Neural cell (in vitro differentiated cells): Measurements from ENCODE around the gene RMDN2. TPM values are rescaled to one million over a fixed set of nuclear protein-coding genes. Genes with fewer than 3 reads are reported as not detected.

Experiments
- H2AFZ ChIP-seq: fragments of 200-600, 300-800 bp; sonication (generic), shearing (Covaris generic); 2 replicates; pipeline ENCODE4 v1.6.0; 2014; ENCODE audit warnings: low read depth, mild to moderate bottlenecking, antibody characterized with exemption, low read length, moderate library complexity
- H3F3A ChIP-seq: fragments of 200-600 bp; shearing (Covaris generic); 2 replicates; pipeline ENCODE4 v1.6.1; 2016; ENCODE audit warnings: mild to moderate bottlenecking, moderate library complexity, mixed read lengths, antibody characterized with exemption, low read length; ENCODE audit not compliant: insufficient read depth, poor library complexity, severe bottlenecking
- H3K27ac ChIP-seq: fragments of 200-600, 300-800 bp; sonication (generic), shearing (Covaris generic); 2 replicates; pipeline ENCODE4 v1.5.1; 2014; ENCODE audit warnings: mild to moderate bottlenecking, low read length, moderate library complexity
- H3K27me3 ChIP-seq: fragments of 300-800, 200-600 bp; sonication (generic), shearing (Covaris generic); 2 replicates; pipeline ENCODE4 v1.6.0; 2014; ENCODE audit warnings: mild to moderate bottlenecking, low read depth, low read length, moderate library complexity; ENCODE audit not compliant: insufficient read depth
- H3K36me3 ChIP-seq: fragments of 300-800, 200-600 bp; sonication (generic), shearing (Covaris generic); 2 replicates; pipeline ENCODE4 v1.5.1; 2014; ENCODE audit warnings: mild to moderate bottlenecking, antibody characterized with exemption, low read length, moderate library complexity; ENCODE audit not compliant: insufficient read depth
- H3K4me2 ChIP-seq: fragments of 300-800, 200-600 bp; sonication (generic), shearing (Covaris generic); 2 replicates; pipeline ENCODE4 v1.6.0; 2014; ENCODE audit warnings: mild to moderate bottlenecking, low read length
- H3K4me3 ChIP-seq: fragments of 300-800, 200-600 bp; sonication (generic), shearing (Covaris generic); 2 replicates; pipeline ENCODE4 v1.5.1; 2014; ENCODE audit warnings: mild to moderate bottlenecking, low read length, moderate library complexity
- H3K79me2 ChIP-seq: fragments of 200-600 bp; shearing (Covaris generic); replicated peaks from 2 replicates; pipeline ENCODE4 v1.6.0; 2014; ENCODE audit warnings: mild to moderate bottlenecking, low read length, moderate library complexity; ENCODE audit not compliant: insufficient read depth
- H3K9ac ChIP-seq: fragments of 300-800, 200-600 bp; sonication (generic), shearing (Covaris generic); 2 replicates; pipeline ENCODE4 v1.6.1; 2016; ENCODE audit warnings: mild to moderate bottlenecking, low read length, mixed read lengths
- H3K9me2 ChIP-seq: fragments of 200-600 bp; shearing (Covaris generic); 2 replicates; pipeline ENCODE4 v1.6.1; 2016; ENCODE audit warnings: mild to moderate bottlenecking, low read length, mixed read lengths; ENCODE audit not compliant: insufficient read depth
- H3K9me3 ChIP-seq: fragments of 200-600, 300-800 bp; sonication (generic), shearing (Covaris generic); 2 replicates; pipeline ENCODE4 v1.6.1; 2016; ENCODE audit warnings: mild to moderate bottlenecking, mixed run types, low read length, moderate library complexity, mixed read lengths
- H4K20me1 ChIP-seq: fragments of 200-600 bp; shearing (Covaris generic); 2 replicates; pipeline ENCODE4 v1.6.1; 2016; ENCODE audit warnings: mild to moderate bottlenecking, mixed run types; ENCODE audit not compliant: insufficient read depth
- EP300 ChIP-seq: fragments of 450-650 bp; conservative IDR thresholded peaks from 2 replicates; pipeline ENCODE4 v1.6.1; 2014; ENCODE audit warnings: antibody characterized with exemption, mild to moderate bottlenecking, moderate library complexity; ENCODE audit not compliant: poor library complexity, severe bottlenecking
- EZH2 ChIP-seq: fragments of 200-600, 300-800 bp; shearing (Covaris generic), sonication (generic); IDR thresholded peaks from 2 replicates; pipeline ENCODE4 v1.6.1; 2014; ENCODE audit warnings: antibody characterized with exemption, low read length, borderline replicate concordance, mild to moderate bottlenecking; ENCODE audit not compliant: insufficient read depth, poor library complexity, severe bottlenecking
- MXI1 ChIP-seq: fragments of 450-650 bp; conservative IDR thresholded peaks from 2 replicates; pipeline ENCODE4 v1.6.1; 2014; ENCODE audit warnings: antibody characterized with exemption, mild to moderate bottlenecking; ENCODE audit not compliant: poor library complexity, severe bottlenecking
- POLR2AphosphoS5 ChIP-seq: IDR thresholded peaks from 2 replicates; pipeline ENCODE4 v1.6.1; 2012
- RAD21 ChIP-seq: fragments of 450-650 bp; conservative IDR thresholded peaks from 2 replicates; pipeline ENCODE4 v1.6.1; 2014; ENCODE audit warnings: antibody characterized with exemption, mild to moderate bottlenecking, moderate library complexity
- SMC3 ChIP-seq: fragments of 450-650 bp; conservative IDR thresholded peaks from 2 replicates; pipeline ENCODE4 v1.6.1; 2014; ENCODE audit warnings: antibody characterized with exemption, mild to moderate bottlenecking, moderate library complexity; ENCODE audit not compliant: poor library complexity
- TAF1 ChIP-seq: IDR thresholded peaks from 2 replicates; pipeline ENCODE4 v1.6.1; 2012; ENCODE audit warnings: low read depth
- polyA plus RNA-seq: library from polyadenylated mRNA; depleted of rRNA; stranded (reverse); fragments of >200 nt; gene quantifications from 2 replicates; pipeline ENCODE4 v1.2.3, GENCODE V29; 2014
- TF ChIP-seq, protein P1 (sequence below): fragments of 450-650 bp; IDR thresholded peaks from 2 replicates; pipeline ENCODE4 v1.5.1; 2014; ENCODE audit warnings: antibody characterized with exemption, mild to moderate bottlenecking, moderate library complexity; ENCODE audit not compliant: poor library complexity, severe bottlenecking
- TF ChIP-seq, protein P2 (sequence below): IDR thresholded peaks from 2 replicates; pipeline ENCODE4 v1.6.1; 2012; ENCODE audit warnings: borderline replicate concordance

The RMDN2 gene
- polyA plus RNA-seq, 1 donor from 2014 or later: 5.5 TPM

DNA sequence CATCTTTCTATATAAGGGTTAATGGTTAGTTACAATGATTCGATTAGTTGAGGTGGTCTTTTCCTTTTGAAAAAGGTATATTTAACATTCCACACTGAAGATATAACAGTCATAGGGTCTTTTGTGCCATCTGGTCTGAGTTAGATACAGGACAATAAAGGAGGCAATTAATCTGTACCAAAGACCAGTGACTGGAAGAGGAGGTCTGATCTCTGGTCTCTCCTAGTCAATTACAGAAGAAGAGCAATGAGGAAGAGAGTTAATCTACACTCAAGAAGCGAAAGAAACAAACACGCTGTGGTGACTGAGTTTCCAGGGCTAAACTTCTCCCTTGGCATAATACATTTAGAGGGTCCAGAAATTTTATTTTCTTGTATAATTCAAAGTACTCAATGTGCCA, 20.7 kb upstream of the RMDN2 start:
- H3K9me2 ChIP-seq: no peaks in the 10 kb centered on the region
- no peaks in the 10 kb centered on the region for H4K20me1 ChIP-seq
- no peaks in the 10 kb centered on the region for H3K79me2 ChIP-seq
- H3K27ac ChIP-seq: no peak overlapping the region
- no peak overlapping the region for H3K4me3 ChIP-seq
- H3K4me2 ChIP-seq: no peak overlapping the region
- no peaks in the 10 kb centered on the region for H3K27me3 ChIP-seq
- TF ChIP-seq RAD21: no peak
- H3K9ac ChIP-seq: no peak overlapping the region
- H3K36me3 ChIP-seq: no peaks in the 10 kb centered on the region
- H3F3A ChIP-seq: no peaks in the 10 kb centered on the region
- no peaks in the 10 kb centered on the region for H3K9me3 ChIP-seq
- no peak overlapping the region for H2AFZ ChIP-seq

DNA sequence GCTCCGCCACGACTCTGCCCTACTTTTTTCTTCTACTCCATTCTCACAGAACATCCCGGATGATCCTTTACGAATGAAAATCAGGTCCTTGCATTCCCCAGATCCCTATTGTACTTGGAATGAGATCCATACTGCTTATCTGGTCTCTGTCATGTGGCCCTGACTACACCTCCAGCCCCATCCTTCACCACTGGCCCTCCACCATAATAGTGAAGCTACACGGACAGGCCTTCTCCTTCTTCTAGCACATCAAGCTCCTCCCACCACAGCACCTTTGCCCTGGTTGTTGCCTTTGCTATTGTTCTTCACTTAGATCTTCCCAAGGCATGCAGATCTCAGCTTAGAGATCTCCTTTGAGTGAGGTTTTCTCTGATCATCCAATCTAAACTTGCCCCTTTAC, 20.1 kb upstream of the RMDN2 start:
- TF ChIP-seq, protein P1, sequence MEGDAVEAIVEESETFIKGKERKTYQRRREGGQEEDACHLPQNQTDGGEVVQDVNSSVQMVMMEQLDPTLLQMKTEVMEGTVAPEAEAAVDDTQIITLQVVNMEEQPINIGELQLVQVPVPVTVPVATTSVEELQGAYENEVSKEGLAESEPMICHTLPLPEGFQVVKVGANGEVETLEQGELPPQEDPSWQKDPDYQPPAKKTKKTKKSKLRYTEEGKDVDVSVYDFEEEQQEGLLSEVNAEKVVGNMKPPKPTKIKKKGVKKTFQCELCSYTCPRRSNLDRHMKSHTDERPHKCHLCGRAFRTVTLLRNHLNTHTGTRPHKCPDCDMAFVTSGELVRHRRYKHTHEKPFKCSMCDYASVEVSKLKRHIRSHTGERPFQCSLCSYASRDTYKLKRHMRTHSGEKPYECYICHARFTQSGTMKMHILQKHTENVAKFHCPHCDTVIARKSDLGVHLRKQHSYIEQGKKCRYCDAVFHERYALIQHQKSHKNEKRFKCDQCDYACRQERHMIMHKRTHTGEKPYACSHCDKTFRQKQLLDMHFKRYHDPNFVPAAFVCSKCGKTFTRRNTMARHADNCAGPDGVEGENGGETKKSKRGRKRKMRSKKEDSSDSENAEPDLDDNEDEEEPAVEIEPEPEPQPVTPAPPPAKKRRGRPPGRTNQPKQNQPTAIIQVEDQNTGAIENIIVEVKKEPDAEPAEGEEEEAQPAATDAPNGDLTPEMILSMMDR: no peak
- TF ChIP-seq, protein P2, sequence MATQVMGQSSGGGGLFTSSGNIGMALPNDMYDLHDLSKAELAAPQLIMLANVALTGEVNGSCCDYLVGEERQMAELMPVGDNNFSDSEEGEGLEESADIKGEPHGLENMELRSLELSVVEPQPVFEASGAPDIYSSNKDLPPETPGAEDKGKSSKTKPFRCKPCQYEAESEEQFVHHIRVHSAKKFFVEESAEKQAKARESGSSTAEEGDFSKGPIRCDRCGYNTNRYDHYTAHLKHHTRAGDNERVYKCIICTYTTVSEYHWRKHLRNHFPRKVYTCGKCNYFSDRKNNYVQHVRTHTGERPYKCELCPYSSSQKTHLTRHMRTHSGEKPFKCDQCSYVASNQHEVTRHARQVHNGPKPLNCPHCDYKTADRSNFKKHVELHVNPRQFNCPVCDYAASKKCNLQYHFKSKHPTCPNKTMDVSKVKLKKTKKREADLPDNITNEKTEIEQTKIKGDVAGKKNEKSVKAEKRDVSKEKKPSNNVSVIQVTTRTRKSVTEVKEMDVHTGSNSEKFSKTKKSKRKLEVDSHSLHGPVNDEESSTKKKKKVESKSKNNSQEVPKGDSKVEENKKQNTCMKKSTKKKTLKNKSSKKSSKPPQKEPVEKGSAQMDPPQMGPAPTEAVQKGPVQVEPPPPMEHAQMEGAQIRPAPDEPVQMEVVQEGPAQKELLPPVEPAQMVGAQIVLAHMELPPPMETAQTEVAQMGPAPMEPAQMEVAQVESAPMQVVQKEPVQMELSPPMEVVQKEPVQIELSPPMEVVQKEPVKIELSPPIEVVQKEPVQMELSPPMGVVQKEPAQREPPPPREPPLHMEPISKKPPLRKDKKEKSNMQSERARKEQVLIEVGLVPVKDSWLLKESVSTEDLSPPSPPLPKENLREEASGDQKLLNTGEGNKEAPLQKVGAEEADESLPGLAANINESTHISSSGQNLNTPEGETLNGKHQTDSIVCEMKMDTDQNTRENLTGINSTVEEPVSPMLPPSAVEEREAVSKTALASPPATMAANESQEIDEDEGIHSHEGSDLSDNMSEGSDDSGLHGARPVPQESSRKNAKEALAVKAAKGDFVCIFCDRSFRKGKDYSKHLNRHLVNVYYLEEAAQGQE: no peak
- TF ChIP-seq TAF1 (no peak), EZH2 (no peak), MXI1 (no peak), RAD21 (no peak), SMC3 (no peak), EP300 (no peak), POLR2AphosphoS5 (no peak)
- H3K4me2 ChIP-seq: no peak overlapping the region
- H3K9me2 ChIP-seq: no peaks in the 10 kb centered on the region
- H3K36me3 ChIP-seq: no peaks in the 10 kb centered on the region
- no peaks in the 10 kb centered on the region for H3F3A ChIP-seq
- H3K79me2 ChIP-seq: no peaks in the 10 kb centered on the region
- H3K9me3 ChIP-seq: no peaks in the 10 kb centered on the region
- no peaks in the 10 kb centered on the region for H4K20me1 ChIP-seq
- no peak overlapping the region for H3K27ac ChIP-seq
- no peak overlapping the region for H3K9ac ChIP-seq
- H3K4me3 ChIP-seq: no peak overlapping the region
- H3K27me3 ChIP-seq: no peaks in the 10 kb centered on the region
- H2AFZ ChIP-seq: no peak overlapping the region

DNA sequence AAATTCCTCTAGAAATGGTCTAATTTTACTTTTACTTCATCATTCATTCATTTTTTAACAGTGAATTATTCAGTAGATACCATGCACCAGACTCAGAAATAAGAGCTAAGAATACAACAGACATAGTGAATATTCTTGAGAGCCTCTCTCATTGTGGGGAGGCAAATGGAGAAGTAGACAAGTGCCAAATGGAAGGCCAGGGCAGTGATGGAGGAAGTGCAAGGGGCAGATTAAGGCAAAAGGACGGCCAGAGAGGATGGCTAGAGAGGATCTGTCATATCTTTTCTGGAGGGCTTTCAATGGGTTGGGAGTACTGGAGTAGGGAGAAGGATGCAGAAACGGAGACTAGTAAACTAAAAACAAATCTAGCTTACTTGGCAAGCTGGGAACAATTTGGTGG, 19.0 kb upstream of the RMDN2 start:
- Histone ChIP-seq H4K20me1 (no peaks in the 10 kb centered on the region), H3K9ac (no peak overlapping the region), H3K27ac (no peak overlapping the region), H3K4me3 (no peak overlapping the region), H3K79me2 (no peaks in the 10 kb centered on the region), H3K4me2 (no peak overlapping the region), H3K36me3 (no peaks in the 10 kb centered on the region), H3F3A (no peaks in the 10 kb centered on the region), H3K9me2 (no peaks in the 10 kb centered on the region), H3K9me3 (no peaks in the 10 kb centered on the region), H3K27me3 (no peaks in the 10 kb centered on the region), H2AFZ (no peak overlapping the region)
- TF ChIP-seq MXI1 (no peak), RAD21 (no peak), EZH2 (no peak)
- TF ChIP-seq, protein P1: no peak
- TF ChIP-seq, protein P2: no peak
